ENCODE data around the gene SYT8.
A peak's percentile ranks its signal among the peaks of the same experiment; 100 is the strongest.

SYT8 gene

DNA sequence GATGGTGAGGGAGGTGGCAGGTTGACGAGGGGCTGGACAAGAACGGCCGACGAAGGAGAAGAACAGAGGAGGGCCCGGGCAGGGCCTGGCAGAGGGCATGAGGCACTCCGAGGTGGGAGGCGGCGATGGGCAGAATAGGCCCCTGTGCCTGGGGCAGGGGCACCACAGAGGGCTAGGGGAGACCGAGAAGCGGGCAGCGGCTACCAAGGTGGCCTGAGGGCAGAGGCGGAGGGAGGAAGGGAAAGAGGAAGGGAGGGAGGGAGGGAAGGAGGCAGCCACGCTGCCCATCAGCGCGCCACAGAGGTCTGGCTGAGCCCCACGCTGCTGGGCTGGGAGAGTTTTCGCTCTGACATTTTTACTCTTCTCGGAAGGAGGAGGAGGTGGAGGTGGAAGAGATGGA is 29.4 kb downstream of the SYT8 start:
- no peak for DNase-seq (ENCODE audit: low spot score)
- peak overlapping the region; percentile 86 to 93 for H3K27ac ChIP-seq
- H3K4me3 ChIP-seq, result peak overlapping the region; percentile 60
- TF ChIP-seq, protein P1, sequence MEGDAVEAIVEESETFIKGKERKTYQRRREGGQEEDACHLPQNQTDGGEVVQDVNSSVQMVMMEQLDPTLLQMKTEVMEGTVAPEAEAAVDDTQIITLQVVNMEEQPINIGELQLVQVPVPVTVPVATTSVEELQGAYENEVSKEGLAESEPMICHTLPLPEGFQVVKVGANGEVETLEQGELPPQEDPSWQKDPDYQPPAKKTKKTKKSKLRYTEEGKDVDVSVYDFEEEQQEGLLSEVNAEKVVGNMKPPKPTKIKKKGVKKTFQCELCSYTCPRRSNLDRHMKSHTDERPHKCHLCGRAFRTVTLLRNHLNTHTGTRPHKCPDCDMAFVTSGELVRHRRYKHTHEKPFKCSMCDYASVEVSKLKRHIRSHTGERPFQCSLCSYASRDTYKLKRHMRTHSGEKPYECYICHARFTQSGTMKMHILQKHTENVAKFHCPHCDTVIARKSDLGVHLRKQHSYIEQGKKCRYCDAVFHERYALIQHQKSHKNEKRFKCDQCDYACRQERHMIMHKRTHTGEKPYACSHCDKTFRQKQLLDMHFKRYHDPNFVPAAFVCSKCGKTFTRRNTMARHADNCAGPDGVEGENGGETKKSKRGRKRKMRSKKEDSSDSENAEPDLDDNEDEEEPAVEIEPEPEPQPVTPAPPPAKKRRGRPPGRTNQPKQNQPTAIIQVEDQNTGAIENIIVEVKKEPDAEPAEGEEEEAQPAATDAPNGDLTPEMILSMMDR (IDR thresholded peaks at IDR 0.05), result no peak

DNA sequence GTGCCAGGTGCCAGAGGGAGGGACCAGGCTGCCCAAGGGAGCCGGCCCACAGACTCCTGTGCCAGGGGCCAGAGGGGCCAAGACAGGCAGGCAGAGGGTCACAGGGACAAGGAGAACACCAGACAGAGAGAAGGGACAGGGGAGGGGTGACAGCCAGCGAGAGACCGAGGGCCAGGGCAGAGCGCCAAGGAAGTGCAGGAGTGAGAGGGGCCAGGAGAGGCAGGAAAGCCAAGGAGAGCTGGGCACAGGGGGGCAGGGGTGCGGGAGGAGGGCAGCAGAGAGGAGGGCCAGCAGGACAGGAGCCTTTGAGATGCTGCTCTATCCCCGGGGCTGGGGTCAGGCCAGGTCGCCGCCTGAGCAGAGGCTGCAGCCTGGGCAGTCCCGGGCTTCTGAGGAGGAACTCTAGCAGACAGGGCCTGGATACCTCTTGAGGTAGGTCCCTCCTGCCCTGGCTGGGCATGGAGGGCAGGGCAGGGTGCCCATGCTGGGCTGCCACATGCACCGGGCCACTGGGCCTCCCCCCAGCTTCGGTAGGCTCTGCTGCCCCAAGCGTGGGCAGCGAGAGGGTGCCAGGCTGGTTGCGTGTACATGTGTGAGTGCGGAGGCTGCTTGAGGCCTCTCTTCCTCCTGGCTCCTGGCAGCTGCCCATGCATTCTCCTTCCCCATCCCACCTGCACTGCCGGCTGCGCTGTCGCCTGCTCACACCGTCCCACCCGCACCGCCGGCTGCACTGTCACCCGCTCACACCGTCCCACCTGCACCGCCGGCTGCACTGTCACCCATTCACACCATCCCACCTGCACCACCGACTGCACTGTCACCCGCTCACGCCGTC is 30.3 kb downstream of the SYT8 start:
- H3K27ac ChIP-seq, result peak overlapping the region; percentile 86 to 93
- H3K4me3 ChIP-seq, result peak overlapping the region; percentile 60
- no peak for DNase-seq (ENCODE audit: low spot score)
- TF ChIP-seq, protein P1 (IDR thresholded peaks at IDR 0.05), result no peak

DNA sequence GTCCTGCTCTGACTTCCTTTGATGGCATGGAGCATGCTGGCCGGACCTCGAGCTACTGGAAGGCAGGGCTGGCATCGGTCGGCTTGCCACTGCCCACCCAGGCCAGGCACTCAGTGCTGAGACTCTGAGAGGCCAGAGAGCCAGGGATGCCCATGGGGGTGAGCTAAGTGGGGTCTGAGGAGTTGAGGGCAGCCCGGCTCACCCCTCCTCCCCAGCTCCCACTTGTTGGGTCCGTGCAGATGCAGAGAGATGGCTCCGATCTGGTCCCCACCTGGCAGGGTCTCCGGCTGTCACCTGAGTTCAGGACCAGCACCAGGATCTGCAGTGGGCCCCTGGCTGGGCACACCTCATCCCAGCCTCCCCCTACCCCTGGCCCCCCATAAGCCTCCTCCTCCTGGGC is 31.4 kb downstream of the SYT8 start:
- DNase-seq (ENCODE audit: low spot score), result no peak
- no peak overlapping the region for H3K4me3 ChIP-seq
- TF ChIP-seq, protein P1 (IDR thresholded peaks at IDR 0.05), result no peak
- H3K27ac ChIP-seq, result peak overlapping the region in 1 of 2 donors; percentile 18

DNA sequence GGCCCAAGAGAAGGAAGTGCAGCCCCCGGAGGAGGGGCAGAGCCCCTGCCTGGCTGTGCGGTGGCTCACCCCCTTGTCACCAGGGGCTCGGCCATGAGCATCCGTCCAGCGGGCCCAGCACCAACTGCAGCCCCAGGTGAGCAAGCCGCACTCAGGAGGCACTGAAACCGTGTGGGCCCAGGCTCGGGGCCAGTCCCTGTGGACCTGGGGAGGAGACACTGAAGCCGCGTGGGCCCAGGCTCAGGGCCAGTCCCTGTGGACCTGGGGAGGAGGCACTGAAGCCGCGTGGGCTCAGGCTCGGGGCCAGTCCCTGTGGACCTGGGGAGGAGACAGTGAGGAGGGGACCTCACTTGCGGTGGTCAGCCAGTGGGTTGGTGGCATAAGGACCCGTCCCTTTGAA is 32.0 kb downstream of the SYT8 start:
- DNase-seq (ENCODE audit: low spot score), result no peak
- TF ChIP-seq, protein P1 (IDR thresholded peaks at IDR 0.05), result no peak
- H3K27ac ChIP-seq, result peak overlapping the region in 1 of 2 donors; percentile 24
- no peak overlapping the region for H3K4me3 ChIP-seq

DNA sequence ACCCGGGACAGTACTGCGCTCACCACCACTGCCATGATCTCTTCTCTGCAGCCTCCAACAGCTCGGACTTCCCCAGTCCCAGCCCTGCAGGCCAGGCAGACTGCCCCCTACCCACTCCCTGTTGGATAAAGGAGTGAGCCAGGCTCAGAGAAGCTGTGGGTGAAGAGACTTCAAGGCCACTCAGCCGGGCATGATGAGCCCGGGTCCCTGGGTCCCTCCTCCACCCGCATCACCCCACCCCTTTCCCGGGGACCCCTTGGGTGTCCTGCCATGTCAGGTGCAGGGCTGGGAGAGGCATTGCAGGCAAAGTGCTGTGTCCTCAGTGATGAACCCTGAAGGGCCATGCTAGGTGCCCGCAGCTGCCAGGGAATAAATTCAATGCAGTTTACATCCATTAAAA is 32.6 kb downstream of the SYT8 start:
- H3K4me3 ChIP-seq, result no peak overlapping the region
- TF ChIP-seq, protein P1 (IDR thresholded peaks at IDR 0.05), result no peak
- DNase-seq (ENCODE audit: low spot score), result no peak
- H3K27ac ChIP-seq, result peak overlapping the region in 1 of 2 donors; percentile 91

DNA sequence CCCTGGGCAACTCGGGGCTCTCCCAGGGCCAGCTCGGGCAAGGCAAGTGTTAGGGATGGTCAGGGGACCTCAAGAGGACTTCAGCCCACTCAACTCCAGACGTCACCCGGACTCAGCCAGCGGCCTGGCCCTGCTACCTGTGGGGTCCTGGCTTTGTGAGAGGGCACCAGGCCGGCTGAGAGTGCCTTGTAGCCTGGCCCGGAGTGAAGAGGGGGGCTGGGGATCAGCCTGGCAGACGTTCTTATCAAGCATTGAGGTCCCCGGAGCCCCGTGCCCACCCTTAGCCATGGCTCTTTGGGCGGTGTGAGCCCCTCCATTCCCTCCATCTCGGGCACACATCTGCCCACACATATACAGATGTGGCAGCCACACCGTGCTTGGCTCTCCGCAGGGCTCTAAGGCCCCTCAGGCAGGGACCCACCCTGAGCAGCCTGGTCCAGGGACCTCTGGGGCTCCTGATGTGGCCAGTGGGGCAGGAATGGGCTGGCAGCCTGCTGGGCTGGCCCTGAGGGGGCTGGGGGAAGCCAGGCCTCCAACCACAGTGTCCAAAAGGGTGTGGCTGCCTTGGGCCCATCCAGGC is 33.4 kb downstream of the SYT8 start:
- no peak for DNase-seq (ENCODE audit: low spot score)
- TF ChIP-seq, protein P1 (IDR thresholded peaks at IDR 0.05), result no peak
- Histone ChIP-seq H3K27ac (peak overlapping the region; percentile 27 to 91), H3K4me3 (peak overlapping the region; percentile 55)
